Osteoblast (primary cell): ENCODE data around the gene ECSCR. TPM values are rescaled to one million over a fixed set of nuclear protein-coding genes. Genes with fewer than 3 reads are reported as not detected.
"Not testable (repeated sequence)": the region's sequence is repeated elsewhere in the genome, so short reads cannot be mapped to it uniquely, and the experiment has no call there.

ENCODE experiments used
- DNase-seq: peaks from one replicate; pipeline ENCODE4 v3.0.0; 2011; ENCODE audit warnings: low spot score, mixed read lengths; ENCODE audit not compliant: insufficient read length; ENCODE audit errors: missing footprints
- H2AFZ ChIP-seq: 2 replicates; pipeline ENCODE4 v1.6.0; 2011; ENCODE audit warnings: mild to moderate bottlenecking, low read length
- H3K27ac ChIP-seq: 2 replicates; pipeline ENCODE4 v1.5.1; 2011; ENCODE audit warnings: mild to moderate bottlenecking, low read depth, low read length, moderate library complexity
- H3K27me3 ChIP-seq: 2 replicates; pipeline ENCODE4 v1.6.0; 2012; ENCODE audit warnings: mild to moderate bottlenecking, control low read depth, inconsistent platforms, low read length, moderate library complexity; ENCODE audit not compliant: insufficient read depth
- H3K36me3 ChIP-seq: 2 replicates; pipeline ENCODE4 v1.5.1; 2011; ENCODE audit warnings: mild to moderate bottlenecking, low read length, control low read depth, moderate library complexity; ENCODE audit not compliant: insufficient read depth
- H3K4me1 ChIP-seq: 2 replicates; pipeline ENCODE4 v1.5.1; 2011; ENCODE audit warnings: mild to moderate bottlenecking, low read length, control low read depth, moderate library complexity; ENCODE audit not compliant: insufficient read depth
- H3K4me2 ChIP-seq: 2 replicates; pipeline ENCODE4 v1.6.0; 2011; ENCODE audit warnings: mild to moderate bottlenecking, low read length; ENCODE audit not compliant: insufficient read depth
- H3K4me3 ChIP-seq: fragments of 200-600 bp; sonication (generic); 3 replicates; pipeline ENCODE4 v1.5.1; 2012; ENCODE audit warnings: mild to moderate bottlenecking, low read length, inconsistent platforms; ENCODE audit not compliant: insufficient read depth
- H3K79me2 ChIP-seq: 2 replicates; pipeline ENCODE4 v1.6.0; 2012; ENCODE audit warnings: mild to moderate bottlenecking, low read length, control low read depth, inconsistent platforms; ENCODE audit not compliant: insufficient read depth
- H3K9me3 ChIP-seq: 2 replicates; pipeline ENCODE4 v1.5.1; 2011; ENCODE audit warnings: low read depth, low read length, control low read depth
- H4K20me1 ChIP-seq: 2 replicates; pipeline ENCODE4 v1.6.0; 2012; ENCODE audit warnings: mild to moderate bottlenecking, low read length, control low read depth; ENCODE audit not compliant: insufficient read depth
- total RNA-seq: library from RNA; depleted of rRNA; stranded (reverse); fragments of >200 nt; gene quantifications from 2 replicates; pipeline ENCODE4 v1.2.3, GENCODE V29; 2012
- TF ChIP-seq, protein P1 (sequence below): IDR thresholded peaks from 2 replicates; pipeline ENCODE4 v1.5.1; 2011; ENCODE audit warnings: mild to moderate bottlenecking, low read depth, low read length, moderate library complexity; ENCODE audit errors: extremely low read depth

The ECSCR gene
- total RNA-seq, 1 donor: 0.36 TPM

DNA sequence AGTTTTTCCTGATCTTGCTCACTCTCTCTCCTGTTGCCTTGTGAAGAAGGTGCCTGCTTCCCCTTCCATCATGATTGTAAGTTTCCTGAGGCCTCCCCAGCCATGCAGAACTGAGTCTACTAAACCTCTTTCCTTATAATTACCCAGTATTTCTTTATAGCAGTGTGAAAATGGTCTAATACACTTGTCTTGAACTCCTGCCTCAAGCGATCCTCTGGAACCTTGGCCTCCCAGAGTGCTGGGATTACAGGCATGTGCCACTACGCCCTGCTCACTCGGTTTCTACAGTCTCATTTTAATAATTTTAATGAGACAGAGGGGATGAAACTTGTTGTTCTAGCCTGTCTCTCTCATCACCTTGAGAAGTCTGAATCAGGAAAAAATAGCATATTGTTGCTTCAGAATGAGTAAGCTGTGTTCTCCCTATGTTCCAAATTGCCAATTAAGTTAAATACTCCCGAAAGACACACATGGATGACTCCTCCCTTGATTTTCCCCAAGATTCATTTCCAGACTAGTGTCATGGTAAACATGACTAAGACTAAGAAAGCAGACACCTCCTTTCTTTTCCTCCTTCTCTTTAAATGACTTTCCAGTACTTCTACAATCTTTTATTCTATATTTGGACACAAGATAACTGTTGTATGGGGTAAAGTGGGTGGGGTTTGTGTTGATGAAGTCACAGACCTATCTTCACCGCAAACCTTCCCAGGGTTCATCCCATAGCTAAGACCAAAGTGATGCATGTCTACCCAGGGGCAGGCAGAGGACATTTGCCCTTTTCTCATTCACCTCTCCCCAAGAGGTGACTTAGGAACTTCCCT lies 15.4 kb downstream of the ECSCR start:
- TF ChIP-seq, protein P1, sequence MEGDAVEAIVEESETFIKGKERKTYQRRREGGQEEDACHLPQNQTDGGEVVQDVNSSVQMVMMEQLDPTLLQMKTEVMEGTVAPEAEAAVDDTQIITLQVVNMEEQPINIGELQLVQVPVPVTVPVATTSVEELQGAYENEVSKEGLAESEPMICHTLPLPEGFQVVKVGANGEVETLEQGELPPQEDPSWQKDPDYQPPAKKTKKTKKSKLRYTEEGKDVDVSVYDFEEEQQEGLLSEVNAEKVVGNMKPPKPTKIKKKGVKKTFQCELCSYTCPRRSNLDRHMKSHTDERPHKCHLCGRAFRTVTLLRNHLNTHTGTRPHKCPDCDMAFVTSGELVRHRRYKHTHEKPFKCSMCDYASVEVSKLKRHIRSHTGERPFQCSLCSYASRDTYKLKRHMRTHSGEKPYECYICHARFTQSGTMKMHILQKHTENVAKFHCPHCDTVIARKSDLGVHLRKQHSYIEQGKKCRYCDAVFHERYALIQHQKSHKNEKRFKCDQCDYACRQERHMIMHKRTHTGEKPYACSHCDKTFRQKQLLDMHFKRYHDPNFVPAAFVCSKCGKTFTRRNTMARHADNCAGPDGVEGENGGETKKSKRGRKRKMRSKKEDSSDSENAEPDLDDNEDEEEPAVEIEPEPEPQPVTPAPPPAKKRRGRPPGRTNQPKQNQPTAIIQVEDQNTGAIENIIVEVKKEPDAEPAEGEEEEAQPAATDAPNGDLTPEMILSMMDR: no peak
- Histone ChIP-seq H3K4me3 (no peak overlapping the region), H2AFZ (no peak overlapping the region), H3K4me2 (peak overlapping the region; percentile 9), H3K9me3 (no peaks in the 10 kb centered on the region), H3K4me1 (peaks cover 35% of the 10 kb centered on the region), H3K36me3 (no peaks in the 10 kb centered on the region), H3K27ac (no peak overlapping the region), H3K79me2 (no peaks in the 10 kb centered on the region), H4K20me1 (no peaks in the 10 kb centered on the region), H3K27me3 (no peaks in the 10 kb centered on the region)
- peak; percentile 71 for DNase-seq

DNA sequence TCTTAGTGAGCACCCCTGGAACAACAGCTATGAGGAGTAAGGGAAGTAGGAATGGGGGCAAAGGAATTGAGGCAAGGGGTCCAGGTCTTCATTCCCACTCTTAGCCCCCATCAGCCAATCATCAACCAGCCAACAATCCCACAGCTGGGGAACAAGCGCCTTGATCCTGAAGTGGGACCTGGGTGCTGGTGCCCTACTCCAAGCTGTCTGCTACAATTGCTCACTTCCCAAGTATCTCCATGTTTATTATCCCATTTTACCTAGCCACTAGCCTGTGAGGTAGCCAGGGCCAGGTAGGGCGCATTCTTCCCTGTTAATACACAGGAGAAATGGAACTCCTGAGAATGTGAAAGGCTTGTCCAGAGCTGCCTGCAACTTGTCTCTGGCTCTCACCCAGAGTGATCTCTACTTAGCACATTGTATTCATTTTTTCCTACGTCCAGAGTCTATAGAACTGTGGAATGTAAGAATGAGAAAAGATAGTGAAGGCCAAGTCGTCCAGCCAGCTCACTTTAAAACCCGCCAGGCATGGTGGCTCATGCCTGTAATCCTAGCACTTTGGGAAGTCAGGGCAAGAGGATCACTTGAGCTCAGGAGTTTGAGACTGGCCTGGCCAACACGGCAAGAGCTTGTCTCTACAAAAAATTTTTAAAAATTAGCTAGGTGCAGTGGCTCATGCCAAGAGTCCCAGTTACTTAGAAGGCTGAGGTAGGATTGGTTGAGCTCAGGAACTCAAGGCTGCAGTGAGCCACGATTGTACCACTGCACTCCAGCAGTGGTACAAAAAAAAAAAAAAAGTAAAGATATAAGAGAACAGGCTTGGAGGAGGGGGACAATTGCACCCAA lies 17.0 kb downstream of the ECSCR start:
- DNase-seq: peak; percentile 63
- TF ChIP-seq, protein P1: no peak
- peaks cover 35% of the 10 kb centered on the region for H3K4me1 ChIP-seq
- peak overlapping the region; percentile 31 for H3K27ac ChIP-seq
- no peaks in the 10 kb centered on the region for H3K36me3 ChIP-seq
- no peak overlapping the region for H3K4me3 ChIP-seq
- H4K20me1 ChIP-seq: no peaks in the 10 kb centered on the region
- no peaks in the 10 kb centered on the region for H3K79me2 ChIP-seq
- H3K4me2 ChIP-seq: no peak overlapping the region
- no peak overlapping the region for H2AFZ ChIP-seq
- H3K27me3 ChIP-seq: no peaks in the 10 kb centered on the region
- H3K9me3 ChIP-seq: no peaks in the 10 kb centered on the region

GRCh38 chr5:139443831-139444453 lies 18.6 kb downstream of the ECSCR start:
- H3K9me3 ChIP-seq: no peaks in the 10 kb centered on the region
- no peaks in the 10 kb centered on the region for H3K79me2 ChIP-seq
- H3K27ac ChIP-seq: peak overlapping the region; percentile 24
- peak; percentile 57 for DNase-seq
- TF ChIP-seq, protein P1: no peak
- H3K27me3 ChIP-seq: no peaks in the 10 kb centered on the region
- H3K4me1 ChIP-seq: peaks cover 41% of the 10 kb centered on the region
- peak overlapping the region; percentile 12 for H3K4me2 ChIP-seq
- H4K20me1 ChIP-seq: no peaks in the 10 kb centered on the region
- no peak overlapping the region for H2AFZ ChIP-seq
- no peak overlapping the region for H3K4me3 ChIP-seq
- H3K36me3 ChIP-seq: no peaks in the 10 kb centered on the region

DNA sequence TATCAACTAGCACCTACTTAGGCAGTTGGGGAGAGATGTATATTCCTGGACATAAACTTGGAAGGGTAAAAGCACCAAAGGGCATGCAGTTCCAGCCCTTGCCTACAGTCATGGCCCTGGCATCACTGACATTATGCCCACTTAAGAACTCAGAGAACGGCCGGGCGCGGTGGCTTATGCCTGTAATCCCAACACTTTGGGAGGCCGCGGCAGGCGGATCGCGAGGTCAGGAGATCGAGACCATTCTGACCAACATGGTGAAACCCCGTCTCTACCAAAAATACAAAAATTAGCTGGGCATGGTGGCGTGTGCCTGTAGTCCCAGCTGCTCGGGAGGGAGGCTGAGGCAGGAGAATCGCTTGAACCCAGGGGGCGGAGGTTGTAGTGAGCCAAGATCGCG lies 22.1 kb downstream of the ECSCR start:
- not testable (repeated sequence) for H4K20me1 ChIP-seq, H3K36me3 ChIP-seq, H3K4me2 ChIP-seq, H3K79me2 ChIP-seq, H2AFZ ChIP-seq, H3K27me3 ChIP-seq, H3K4me3 ChIP-seq, H3K9me3 ChIP-seq, H3K27ac ChIP-seq
- peaks cover 29% of the 10 kb centered on the region for H3K4me1 ChIP-seq
- peak; percentile 49 for DNase-seq
